22Rv1 (cell line): Measurements from ENCODE around the gene EHMT1.
A peak's percentile ranks its signal among the peaks of the same experiment; 100 is the strongest.

Experiments
- H3K27ac ChIP-seq: fragments of 450-650 bp; 2 replicates; pipeline ENCODE4 v1.5.1; 2017
- ZFX ChIP-seq: fragments of 450-650 bp; IDR thresholded peaks from 2 replicates; pipeline ENCODE4 v1.6.1; 2017; ENCODE audit warnings: antibody characterized with exemption, borderline replicate concordance
- TF ChIP-seq, protein P1 (sequence below): fragments of 450-650 bp; IDR thresholded peaks from 2 replicates; pipeline ENCODE4 v1.5.1; 2017; ENCODE audit warnings: mild to moderate bottlenecking

Gene EHMT1

DNA sequence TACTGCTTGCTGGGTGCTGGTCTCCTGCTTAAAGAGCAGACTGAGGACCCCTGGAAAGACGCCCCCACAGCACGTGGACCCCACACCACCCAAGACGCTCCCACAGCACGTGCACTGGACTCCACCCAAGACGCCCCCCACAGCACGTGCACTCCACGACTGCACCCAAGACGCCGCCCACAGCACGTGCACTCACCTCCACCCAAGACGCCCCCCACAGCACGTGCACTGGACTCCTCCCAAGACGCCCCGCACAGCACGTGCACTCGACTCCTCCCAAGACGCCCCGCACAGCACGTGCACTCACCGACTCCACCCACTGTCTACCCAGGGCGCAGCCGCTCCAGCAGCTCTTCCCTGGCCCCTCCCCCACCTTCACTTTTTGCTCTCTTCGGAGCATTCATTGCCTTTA, 50.5 kb downstream of the EHMT1 start:
- peak overlapping the region; percentile 85 for H3K27ac ChIP-seq
- TF ChIP-seq, protein P1, sequence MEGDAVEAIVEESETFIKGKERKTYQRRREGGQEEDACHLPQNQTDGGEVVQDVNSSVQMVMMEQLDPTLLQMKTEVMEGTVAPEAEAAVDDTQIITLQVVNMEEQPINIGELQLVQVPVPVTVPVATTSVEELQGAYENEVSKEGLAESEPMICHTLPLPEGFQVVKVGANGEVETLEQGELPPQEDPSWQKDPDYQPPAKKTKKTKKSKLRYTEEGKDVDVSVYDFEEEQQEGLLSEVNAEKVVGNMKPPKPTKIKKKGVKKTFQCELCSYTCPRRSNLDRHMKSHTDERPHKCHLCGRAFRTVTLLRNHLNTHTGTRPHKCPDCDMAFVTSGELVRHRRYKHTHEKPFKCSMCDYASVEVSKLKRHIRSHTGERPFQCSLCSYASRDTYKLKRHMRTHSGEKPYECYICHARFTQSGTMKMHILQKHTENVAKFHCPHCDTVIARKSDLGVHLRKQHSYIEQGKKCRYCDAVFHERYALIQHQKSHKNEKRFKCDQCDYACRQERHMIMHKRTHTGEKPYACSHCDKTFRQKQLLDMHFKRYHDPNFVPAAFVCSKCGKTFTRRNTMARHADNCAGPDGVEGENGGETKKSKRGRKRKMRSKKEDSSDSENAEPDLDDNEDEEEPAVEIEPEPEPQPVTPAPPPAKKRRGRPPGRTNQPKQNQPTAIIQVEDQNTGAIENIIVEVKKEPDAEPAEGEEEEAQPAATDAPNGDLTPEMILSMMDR, result no peak
- TF ChIP-seq ZFX, result no peak

DNA sequence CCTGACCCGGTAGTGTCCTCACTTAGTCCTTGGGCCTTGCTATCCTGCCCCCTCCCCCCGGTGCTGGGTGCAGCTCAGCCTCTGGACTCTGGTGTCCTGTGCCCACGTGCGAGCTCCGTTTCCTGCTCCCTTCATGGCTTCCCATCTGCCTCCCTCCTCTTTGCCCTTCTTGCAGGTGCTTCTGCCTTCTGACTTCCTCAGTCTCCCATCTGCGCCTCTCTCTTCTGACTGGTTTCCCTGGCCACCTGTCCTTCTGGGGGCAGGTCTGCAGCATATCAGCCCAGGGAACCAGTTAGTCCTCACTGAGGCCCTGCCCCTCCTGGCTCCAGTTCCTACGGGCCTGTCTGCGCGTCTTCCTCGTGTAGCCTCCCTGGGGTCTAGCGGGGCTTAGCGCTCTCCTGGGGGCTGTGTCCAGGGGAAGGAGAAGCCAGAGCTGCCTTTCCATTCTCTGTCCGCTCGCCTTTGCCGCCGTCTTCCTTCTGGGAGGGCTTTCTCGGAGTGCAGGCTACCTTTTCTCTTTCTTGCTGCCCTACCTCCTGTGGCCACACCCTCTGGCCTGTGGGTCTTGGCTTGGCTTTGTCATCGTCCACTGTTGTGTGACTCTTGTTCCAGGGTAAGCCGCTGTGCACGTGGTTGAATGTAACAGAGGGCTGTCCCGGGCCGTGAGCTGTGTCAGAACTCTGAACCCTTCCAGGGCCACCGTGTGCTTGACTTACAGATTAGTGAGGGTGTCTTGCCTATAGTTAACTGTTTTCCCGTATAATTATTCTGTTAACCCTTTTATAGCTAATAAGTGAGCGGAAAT, 51.8 kb downstream of the EHMT1 start:
- peak overlapping the region; percentile 85 for H3K27ac ChIP-seq
- no peak for TF ChIP-seq ZFX
- TF ChIP-seq, protein P1, result no peak

DNA sequence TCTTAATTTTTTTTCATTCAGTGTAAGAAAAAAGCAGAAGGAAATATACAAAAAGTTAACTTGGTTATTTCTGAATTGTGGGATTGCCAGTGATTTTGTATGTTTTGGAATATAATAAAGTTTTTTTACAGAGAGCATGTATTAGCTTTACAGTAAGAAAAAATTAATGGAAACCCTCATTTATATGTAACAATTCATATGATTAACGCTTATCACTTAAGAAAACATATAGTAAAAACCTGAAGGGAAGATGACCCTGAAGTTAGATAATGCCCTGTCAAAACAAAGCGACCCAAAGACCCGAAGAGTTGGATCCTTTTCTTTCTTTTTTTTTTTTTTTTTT, 52.4 kb downstream of the EHMT1 start:
- TF ChIP-seq ZFX, result no peak
- H3K27ac ChIP-seq, result peak overlapping the region; percentile 85

DNA sequence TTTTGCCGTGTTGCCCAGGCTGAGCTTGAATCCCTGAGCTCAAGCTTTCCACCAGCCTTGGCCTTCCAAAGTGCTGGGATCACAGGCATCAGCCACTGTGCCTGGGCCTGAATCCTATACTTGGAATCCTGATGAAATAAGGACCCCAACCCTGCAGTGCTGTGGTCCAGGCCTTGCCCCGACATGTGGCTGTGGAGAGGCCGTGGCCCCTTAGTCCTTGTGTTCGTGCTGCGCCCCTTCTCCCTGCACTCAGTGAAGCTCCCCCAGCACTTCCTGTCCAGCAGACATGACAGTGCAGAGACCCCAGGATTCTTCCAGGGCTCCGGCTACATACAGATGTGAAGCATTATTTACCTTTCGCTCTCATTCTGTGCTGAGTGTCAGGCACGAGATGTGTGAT, 52.9 kb downstream of the EHMT1 start:
- TF ChIP-seq, protein P1, result no peak
- TF ChIP-seq ZFX, result no peak
- H3K27ac ChIP-seq, result peak overlapping the region; percentile 85

DNA sequence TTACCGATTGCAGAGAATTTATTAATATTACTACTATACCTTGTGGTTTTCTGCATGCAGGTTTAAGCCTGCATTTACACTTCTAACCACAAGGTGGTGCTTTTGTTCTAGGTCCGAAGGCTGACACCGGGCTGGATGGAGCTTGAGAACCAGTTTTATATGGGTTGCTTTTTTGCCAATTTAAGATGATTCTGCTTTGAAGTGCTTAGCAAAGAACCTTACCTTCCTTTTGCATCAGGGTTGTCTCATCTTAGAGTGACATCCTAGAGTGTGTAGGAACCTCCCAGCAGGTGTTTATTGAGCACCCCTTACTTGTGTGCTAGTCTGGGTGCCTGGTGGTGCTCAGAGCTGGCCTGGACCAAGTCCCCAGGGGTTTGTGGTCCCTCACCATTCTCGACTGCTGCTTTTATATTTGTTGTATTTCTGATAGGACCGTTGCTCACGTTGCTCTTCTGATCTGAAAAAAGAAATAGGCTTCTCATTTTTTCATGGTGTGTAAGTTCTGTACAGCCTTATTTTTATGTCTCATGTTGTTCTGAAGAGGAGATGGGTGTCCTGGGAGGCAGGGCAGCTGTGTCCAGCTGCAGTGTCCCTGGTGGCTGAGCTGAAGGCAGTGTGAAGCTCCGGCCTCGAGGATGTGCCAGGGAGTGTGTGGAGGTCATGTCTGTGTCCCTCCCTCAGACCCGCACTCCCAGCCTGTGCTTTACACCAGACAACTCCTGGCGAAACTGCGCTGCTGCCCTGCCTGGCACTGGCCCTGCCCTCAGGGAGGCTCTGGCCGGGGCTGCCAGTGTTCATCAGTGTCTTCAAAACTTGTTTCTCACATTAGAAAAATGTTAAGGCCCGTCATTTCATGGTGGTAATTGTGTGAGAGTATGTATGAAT, 54.3 kb downstream of the EHMT1 start:
- no peak for TF ChIP-seq ZFX
- TF ChIP-seq, protein P1, result peak; percentile 90
- no peak overlapping the region for H3K27ac ChIP-seq

DNA sequence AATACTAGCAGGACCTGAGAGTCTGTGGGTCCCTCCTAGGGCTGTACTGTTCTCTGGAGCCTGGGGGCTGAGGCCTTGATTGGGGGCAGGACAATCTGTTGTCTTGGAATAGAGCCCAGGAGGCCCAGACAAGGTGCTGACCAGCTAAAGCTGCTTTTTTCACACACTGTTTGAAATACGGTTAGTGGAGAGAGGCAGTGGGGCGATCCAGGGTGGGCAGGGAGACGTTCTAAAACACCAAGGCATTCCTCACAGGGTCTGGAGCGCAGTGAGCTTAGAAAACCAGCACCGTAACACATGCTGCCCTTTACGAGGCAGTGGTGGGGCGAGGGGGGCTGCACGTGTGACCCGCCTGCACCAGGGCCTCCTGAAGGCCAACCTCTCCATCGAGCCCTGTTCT, 55.1 kb downstream of the EHMT1 start:
- no peak overlapping the region for H3K27ac ChIP-seq
- TF ChIP-seq, protein P1, result no peak
- no peak for TF ChIP-seq ZFX

DNA sequence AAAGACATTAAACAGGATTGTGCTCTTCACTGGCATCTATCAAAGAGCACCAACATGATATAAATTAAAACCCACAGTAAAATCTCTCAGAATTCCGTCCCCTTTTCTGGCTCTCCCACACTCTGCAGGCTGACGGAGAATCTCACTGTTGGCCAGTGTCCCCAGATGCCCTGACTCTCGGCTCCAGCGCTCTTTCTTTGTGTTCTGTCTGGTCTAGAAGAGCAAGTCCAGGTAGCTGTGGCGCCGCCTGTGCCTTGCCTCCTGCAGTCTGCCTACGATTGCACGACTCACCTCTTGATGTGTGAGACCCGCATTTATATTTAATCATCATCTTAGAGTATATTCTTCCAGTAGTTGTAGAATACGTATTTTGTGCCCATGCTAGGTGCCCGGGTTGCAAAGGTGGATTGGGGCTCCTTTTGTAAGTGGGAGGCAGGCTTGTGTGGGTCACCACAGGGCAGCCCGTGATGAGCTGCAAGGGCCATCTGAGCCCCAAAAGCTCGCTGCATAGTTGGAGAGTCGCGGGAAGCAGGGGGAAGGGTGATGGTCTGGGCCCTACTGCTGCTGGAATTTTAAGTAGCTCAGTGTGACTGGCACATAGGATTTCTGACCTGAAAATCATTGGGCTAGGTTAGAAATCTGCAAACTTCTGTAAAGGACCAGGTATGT, 55.6 kb downstream of the EHMT1 start:
- H3K27ac ChIP-seq, result no peak overlapping the region
- TF ChIP-seq, protein P1, result no peak
- no peak for TF ChIP-seq ZFX
